SH-SY5Y (cell line): Measurements from ENCODE around the gene MINDY1.

Source experiments
- GATA2 ChIP-seq: IDR thresholded peaks from 2 replicates; pipeline ENCODE4 v1.6.1; 2011; ENCODE audit warnings: mild to moderate bottlenecking, low read depth, low read length
- GATA3 ChIP-seq: IDR thresholded peaks from 2 replicates; pipeline ENCODE4 v1.6.1; 2011; ENCODE audit warnings: low read depth, mild to moderate bottlenecking, low read length, moderate library complexity

Gene MINDY1

GRCh38 chr1:151036356-151036755 is 29.7 kb upstream of the MINDY1 start, which contains the start of gene BNIPL:
BNIPL (plus strand) TSS chr1:151036586; CDS start chr1:151036726, 140 bp downstream.
- TF ChIP-seq GATA3 (no peak), GATA2 (no peak)

- TF ChIP-seq GATA2: no peak
- no peak for TF ChIP-seq GATA3
Measured at GRCh38 chr1:151035167-151035566, 28.5 kb upstream of the MINDY1 start.

- TF ChIP-seq GATA2 (no peak), GATA3 (no peak)
Measured at GRCh38 chr1:151032164-151032563, 25.5 kb upstream of the MINDY1 start.

GRCh38 chr1:151026460-151026859 is 19.8 kb upstream of the MINDY1 start:
- TF ChIP-seq GATA3 (no peak), GATA2 (no peak)

GRCh38 chr1:151024540-151025146 is 17.9 kb upstream of the MINDY1 start:
- TF ChIP-seq GATA3 (no peak), GATA2 (no peak)

GRCh38 chr1:151013518-151013917 is 6.8 kb upstream of the MINDY1 start:
- TF ChIP-seq GATA2: no peak
- TF ChIP-seq GATA3: no peak

GRCh38 chr1:151012684-151013471 is 6.2 kb upstream of the MINDY1 start:
- TF ChIP-seq GATA3 (no peak), GATA2 (no peak)

GRCh38 chr1:151011154-151011850 is 4.6 kb upstream of the MINDY1 start:
- no peak for TF ChIP-seq GATA3
- no peak for TF ChIP-seq GATA2

GRCh38 chr1:151010346-151010726 is 3.6 kb upstream of the MINDY1 start:
- TF ChIP-seq GATA3 (no peak), GATA2 (no peak)

- TF ChIP-seq GATA3 (no peak), GATA2 (no peak)
Measured at GRCh38 chr1:151009674-151010345, 3.1 kb upstream of the MINDY1 start.

- TF ChIP-seq GATA2 (no peak), GATA3 (no peak)
Measured at GRCh38 chr1:151009206-151009587, 2.5 kb upstream of the MINDY1 start.

GRCh38 chr1:151008244-151009205 is 1.8 kb upstream of the MINDY1 start, which contains the start of gene PRUNE1:
PRUNE1 (plus strand) TSS chr1:151008449; CDS start chr1:151008633, 184 bp downstream.
- TF ChIP-seq GATA2 (no peak), GATA3 (no peak)

GRCh38 chr1:151007853-151008243 is 1.1 kb upstream of the MINDY1 start:
- no peak for TF ChIP-seq GATA2
- no peak for TF ChIP-seq GATA3
